SKM-1 treated with dmso at 0.1 percent for 144 hours (cell line): Measurements from ENCODE around the gene ARID1B.

ENCODE experiments used
- DNase-seq: peaks from one replicate; lab custom pipeline; 2025; ENCODE audit not compliant: unreplicated experiment; lab: John Stamatoyannopoulos, UW

Gene ARID1B

GRCh38 chr6:157169656-157170055 is 392.5 kb downstream of the ARID1B start:
- no peak for DNase-seq

GRCh38 chr6:157170535-157170934 is 393.4 kb downstream of the ARID1B start:
- DNase-seq: no peak

DNA sequence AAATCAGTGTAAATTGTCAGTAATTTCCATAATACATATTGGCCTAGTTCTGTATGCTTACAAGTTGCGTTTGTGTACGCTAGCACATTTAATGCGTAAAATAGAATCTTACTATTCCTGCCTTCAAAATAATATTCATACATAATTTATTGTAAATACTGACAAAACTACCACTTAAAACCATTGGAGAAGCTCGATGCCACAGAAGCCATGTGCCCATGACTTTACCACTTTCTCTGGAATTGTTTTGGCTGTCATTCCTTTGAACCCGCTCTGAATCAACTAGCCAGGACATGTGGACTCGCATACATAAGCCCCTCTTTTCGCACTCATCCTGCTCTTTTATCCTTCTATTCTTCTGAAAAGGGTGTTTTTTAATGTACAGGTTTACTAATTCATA is 394.6 kb downstream of the ARID1B start:
- no peak for DNase-seq

DNA sequence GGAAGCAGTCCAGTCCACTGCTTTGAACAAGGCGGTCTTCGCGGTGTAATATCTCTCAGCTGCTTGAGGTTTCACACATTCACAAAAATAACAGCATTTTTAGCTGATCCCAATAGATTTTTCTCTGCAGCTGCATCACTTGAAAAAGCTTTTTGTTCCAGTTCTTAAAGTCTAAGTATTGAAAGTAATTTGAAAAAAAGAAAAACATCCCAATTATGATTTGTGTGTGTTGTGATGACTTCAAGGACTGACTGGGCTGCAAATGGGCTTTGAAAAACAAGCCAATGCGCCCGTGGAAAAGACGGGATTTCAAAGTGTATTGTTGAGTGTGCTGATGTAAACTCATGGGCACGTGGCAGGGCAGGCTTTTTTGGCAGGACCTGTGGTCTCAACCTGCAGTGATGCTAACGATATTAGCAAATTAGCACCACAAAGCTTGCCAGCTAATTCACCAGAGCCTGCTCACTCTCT is 395.1 kb downstream of the ARID1B start:
- DNase-seq: no peak

DNA sequence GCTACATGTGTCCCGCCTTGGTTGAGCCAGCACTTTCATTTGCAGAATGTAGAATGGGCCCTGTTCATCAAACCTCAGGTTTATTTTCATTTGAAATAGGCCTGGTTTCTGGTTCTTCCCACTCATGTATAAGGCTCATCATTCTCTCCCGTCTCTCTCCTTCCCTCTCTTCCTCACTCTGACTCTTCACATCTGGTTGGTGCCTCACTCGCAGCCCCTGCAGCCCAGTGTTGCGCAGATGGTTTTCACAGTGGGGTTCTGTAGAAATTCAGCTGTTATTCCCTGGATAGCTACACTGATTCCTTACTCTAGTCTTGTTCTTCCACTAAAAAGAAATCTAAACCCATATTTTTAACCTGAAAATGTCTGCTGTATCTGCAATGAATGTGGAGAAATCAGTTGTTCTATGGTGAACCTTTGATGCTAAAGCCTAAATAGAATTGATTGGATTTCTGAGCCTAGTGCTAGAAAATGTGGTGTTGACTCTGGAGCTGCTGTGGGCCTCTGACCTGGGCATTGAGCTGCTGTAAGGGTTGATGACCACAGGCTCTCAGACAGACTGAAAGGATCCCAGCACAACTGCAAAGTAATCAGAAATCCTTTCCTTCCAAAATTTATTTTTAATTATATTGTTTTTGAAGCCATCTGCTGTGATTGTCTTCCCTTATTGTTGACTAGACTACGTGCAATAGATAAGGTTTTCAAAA is 395.8 kb downstream of the ARID1B start:
- no peak for DNase-seq

DNA sequence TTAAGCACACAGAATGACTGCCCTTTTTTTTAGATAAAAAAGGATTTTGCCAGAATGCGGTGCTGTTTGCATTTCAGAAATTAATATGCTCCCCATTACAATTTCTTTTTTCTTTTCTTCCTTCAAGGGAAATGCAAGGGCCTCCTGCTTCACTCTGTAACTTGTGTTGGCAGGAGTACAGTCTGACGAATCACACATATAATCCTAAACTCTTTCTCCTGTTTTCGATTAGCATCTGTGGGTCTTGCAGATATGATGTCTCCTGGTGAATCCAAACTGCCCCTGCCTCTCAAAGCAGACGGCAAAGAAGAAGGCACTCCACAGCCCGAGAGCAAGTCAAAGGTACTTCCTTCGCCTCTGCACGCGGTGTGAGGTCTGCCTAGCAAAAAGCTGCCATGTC is 396.6 kb downstream of the ARID1B start:
- DNase-seq: no peak

GRCh38 chr6:157174731-157175130 is 397.6 kb downstream of the ARID1B start:
- no peak for DNase-seq

DNA sequence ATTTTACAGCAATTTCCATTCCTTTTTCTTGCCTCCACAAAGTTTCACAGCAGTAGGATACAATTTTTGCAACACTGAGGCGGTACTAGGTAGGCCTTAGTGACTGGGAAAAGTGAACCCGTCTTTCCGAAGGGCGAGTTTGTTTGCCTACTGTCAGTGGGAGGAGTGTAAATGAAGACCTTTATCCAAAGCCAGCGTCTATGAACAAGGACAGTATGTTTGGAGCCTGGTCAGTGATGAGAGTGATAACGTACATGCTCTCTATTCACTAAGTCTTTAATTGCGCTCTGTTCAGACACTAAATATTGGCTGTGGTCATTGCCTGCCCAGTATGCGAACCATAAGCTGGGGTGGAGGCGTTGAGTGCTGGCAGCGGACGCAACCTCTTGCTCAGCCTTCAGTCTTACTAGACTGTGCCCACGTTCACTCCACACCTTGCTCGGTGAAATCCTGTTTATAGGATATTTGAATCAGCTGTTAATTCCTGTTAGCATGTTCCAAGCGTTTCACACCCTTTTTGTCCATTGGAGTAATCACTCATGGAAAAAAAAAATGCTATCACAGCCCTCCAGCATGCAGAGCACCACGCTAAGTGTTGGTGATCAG is 400.7 kb downstream of the ARID1B start:
- DNase-seq: no peak

DNA sequence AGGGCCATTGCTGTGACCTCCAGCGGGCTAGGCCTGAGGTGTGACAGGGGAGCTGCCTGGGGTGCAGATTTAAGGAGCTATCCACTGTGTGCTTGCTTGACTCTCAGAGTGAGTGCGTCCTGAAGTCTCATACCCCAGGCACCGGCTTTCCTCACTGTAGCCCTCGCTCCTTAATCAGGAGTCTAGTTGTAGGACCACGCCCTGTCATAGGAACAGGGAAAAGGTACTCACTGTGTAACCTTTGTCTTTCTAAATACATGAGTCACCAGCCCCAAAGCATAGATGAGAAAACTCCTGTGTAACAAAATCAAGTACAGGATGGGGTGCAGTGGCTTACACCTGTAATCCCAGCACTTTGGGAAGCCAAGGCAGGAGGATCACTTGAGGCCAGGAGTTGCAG is 404.5 kb downstream of the ARID1B start:
- no peak for DNase-seq

GRCh38 chr6:157182503-157183264 is 405.5 kb downstream of the ARID1B start:
- no peak for DNase-seq

- DNase-seq: peak; percentile 17
Observed at GRCh38 chr6:157184202-157185015, 407.2 kb downstream of the ARID1B start.

GRCh38 chr6:157185171-157185570 is 408.0 kb downstream of the ARID1B start:
- DNase-seq: no peak

DNA sequence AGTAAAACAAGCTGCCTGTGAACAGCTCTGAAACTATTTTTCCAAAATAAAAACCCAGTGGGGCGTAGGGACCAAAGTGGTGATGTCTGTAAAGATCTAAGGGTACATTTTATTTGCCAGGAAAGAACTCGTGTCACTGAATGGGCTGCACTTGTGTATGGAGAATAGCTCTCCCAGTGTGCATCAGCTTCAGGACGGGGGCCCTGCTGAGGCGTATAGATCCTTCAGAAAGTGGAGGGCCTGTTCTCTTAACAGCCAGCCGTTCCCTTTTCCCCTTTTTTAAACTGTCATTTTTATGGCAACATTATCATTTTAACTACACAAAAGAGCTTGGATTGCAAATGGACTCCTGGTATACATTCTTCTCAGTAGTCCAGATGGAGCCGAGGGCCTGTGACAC is 408.8 kb downstream of the ARID1B start:
- DNase-seq: no peak

DNA sequence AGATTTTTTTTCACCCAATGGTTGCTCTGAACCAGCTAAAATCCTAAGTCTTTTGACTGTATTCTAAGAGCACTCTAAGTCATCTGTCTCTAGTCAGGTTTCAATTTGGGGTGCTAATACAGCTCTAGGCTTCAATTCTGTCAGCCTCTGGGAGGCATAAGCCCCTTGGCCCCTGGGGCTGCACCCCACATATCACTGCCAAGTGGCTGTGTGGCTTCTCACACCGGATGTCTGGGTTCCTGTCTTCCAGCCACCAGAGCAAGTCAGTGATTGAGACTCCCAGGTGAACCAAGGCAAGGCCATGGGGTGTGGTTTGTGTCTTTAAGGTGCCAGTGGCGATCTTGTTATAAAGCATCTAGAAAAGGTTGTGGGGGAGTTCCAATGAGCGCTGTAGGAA is 409.6 kb downstream of the ARID1B start:
- no peak for DNase-seq

- no peak for DNase-seq
Observed at GRCh38 chr6:157187182-157188083, 410.3 kb downstream of the ARID1B start.

- DNase-seq: no peak
Observed at GRCh38 chr6:157188213-157188612, 411.0 kb downstream of the ARID1B start.

DNA sequence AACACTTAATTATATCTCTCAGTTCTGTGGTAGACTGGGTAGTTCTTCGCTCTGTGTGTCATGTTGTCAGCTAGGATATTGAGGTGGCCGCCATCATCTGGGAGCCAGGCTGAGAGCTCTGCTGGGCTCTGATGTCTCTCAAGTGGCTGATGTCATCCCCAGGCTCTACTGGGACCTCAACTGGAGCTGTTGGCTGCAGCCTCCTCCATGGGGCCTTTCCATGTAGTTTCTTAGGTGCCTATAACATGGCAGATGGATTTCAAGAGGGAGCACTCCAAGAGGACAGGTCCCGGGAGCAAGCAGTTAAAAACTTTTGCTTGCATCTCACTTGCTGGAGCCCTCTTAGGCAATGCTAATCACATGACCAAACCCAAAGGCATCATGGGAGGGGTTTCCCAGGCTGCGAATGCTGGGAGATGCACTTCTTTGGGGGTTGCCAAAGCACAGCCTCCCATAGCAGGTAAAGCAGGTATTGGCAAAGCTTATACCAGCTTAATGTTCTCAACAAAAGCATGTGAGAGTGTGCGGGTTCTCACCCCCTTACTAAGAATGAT is 416.3 kb downstream of the ARID1B start:
- DNase-seq: no peak

DNA sequence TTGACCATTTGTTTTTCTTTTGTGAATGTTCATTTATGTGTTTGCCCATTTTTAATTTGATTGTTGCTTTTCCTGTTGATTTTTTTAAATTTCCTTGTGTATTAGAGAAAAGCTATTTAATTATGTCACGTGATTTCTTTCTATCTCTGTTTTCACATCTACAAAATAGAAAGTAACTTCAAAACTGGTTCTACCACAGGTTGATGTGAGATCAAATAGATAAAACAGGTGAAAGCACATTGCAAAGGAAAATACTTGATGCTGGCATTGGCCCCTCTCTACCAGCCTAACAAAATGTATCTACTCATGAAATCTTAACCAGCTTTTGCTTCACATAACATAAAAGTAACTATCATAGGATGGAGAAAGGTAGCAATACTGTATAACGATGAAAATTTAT is 416.9 kb downstream of the ARID1B start:
- no peak for DNase-seq

DNA sequence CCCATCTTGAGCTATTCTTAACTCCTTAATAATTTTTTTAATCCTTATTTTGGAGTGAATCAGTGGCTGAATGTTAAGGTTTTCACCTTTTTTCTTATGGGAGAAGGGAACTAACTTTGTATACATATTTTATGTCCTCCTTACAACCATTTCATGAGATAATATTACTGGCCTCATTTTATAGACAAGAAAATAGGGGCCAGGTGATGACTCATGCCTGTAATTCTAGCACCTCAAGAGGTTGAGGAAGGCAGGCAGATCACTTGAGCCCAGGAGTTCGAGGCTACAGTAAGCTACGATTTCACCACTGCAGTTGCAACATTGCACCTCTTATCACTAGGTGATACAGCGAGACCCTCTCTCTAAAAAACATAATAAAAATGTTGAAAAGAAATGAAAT is 417.5 kb downstream of the ARID1B start:
- no peak for DNase-seq

GRCh38 chr6:157196391-157196790 is 419.2 kb downstream of the ARID1B start:
- DNase-seq: no peak
